C1 segment of cervical spinal cord (tissue), 14 donors: ENCODE measurements around the gene ATAD2B.

Experiments used
- DNase-seq, 14 donors: peaks; one replicate each; lab custom pipeline; 2025; lab: John Stamatoyannopoulos, UW

Gene ATAD2B

GRCh38 chr2:23703583-23704385 lies 223.1 kb downstream of the ATAD2B start:
- no peak for DNase-seq

- DNase-seq: no peak
These were observed 223.8 kb downstream of the ATAD2B start for GRCh38 chr2:23703037-23703582.

- DNase-seq: no peak
These were observed 226.3 kb downstream of the ATAD2B start for GRCh38 chr2:23700627-23701026.

- no peak for DNase-seq
These were observed 227.4 kb downstream of the ATAD2B start for GRCh38 chr2:23699580-23699925.

- DNase-seq: peak in 1 of 14 donors; percentile 69
These were observed 228.0 kb downstream of the ATAD2B start for GRCh38 chr2:23698721-23699579.
